HG03103 (cell line): ENCODE data around the gene IRX3.

Experiments used
- ATAC-seq: cut with Tn5 transposase; IDR thresholded peaks from one replicate; pipeline ENCODE4 v1.9.1; 2021; ENCODE audit warnings: low read depth; ENCODE audit not compliant: unreplicated experiment

IRX3 gene

GRCh38 chr16:54291656-54292487 lies 5.3 kb upstream of the IRX3 start:
- ATAC-seq: no peak

- no peak for ATAC-seq
These were observed 4.5 kb upstream of the IRX3 start for GRCh38 chr16:54290833-54291655.

- no peak for ATAC-seq
These were observed 3.6 kb upstream of the IRX3 start for GRCh38 chr16:54289945-54290832.

- no peak for ATAC-seq
These were observed 2.8 kb upstream of the IRX3 start for GRCh38 chr16:54289242-54289944.

- no peak for ATAC-seq
These were observed 2.3 kb upstream of the IRX3 start for GRCh38 chr16:54288835-54289241.

- no peak for ATAC-seq
These were observed 1.6 kb upstream of the IRX3 start for GRCh38 chr16:54288030-54288834.

- ATAC-seq: no peak
These were observed 793 bp upstream of the IRX3 start for GRCh38 chr16:54287131-54288029.

GRCh38 chr16:54286090-54286365 lies 559 bp downstream of the IRX3 start:
- ATAC-seq: no peak

GRCh38 chr16:54285414-54286089 lies 1.0 kb downstream of the IRX3 start:
- ATAC-seq: no peak

- no peak for ATAC-seq
These were observed 1.6 kb downstream of the IRX3 start for GRCh38 chr16:54284931-54285413.

- ATAC-seq: no peak
These were observed 2.2 kb downstream of the IRX3 start for GRCh38 chr16:54284319-54284930.

- no peak for ATAC-seq
These were observed 2.8 kb downstream of the IRX3 start for GRCh38 chr16:54283725-54284318.

GRCh38 chr16:54282928-54283724 lies 3.5 kb downstream of the IRX3 start:
- no peak for ATAC-seq

- ATAC-seq: no peak
These were observed 4.2 kb downstream of the IRX3 start for GRCh38 chr16:54282202-54282927.

GRCh38 chr16:54281535-54282201 lies 4.9 kb downstream of the IRX3 start:
- ATAC-seq: no peak
